ENCODE data around the gene HSD17B13.

The HSD17B13 gene, protein sequence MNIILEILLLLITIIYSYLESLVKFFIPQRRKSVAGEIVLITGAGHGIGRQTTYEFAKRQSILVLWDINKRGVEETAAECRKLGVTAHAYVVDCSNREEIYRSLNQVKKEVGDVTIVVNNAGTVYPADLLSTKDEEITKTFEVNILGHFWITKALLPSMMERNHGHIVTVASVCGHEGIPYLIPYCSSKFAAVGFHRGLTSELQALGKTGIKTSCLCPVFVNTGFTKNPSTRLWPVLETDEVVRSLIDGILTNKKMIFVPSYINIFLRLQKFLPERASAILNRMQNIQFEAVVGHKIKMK

DNA sequence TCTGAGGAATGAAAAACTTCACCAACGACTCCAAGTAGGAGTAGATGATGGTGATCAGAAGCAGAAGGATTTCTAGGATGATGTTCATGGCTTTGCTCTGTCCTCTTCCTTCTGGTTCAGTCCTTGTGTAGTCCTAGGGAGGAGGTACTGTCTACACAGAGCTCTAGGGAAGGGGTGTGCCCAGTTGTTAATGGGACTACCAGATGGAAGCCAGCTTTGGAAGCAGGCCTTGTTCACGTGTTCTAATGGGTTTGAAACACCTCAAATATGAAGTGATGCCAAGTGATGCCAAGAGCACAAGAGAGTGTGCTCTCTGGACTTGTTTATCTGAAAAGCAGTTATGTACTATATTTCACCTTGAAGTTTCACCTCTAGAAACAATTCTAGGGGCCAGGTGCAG, at the start of gene HSD17B13:
TSS of gene HSD17B13 (minus strand) at position 129 of the 400 bp plus-strand sequence. CDS start at position 88, 41 bp downstream.
- TF ChIP-seq POLR2A (IDR thresholded peaks at IDR 0.05; ENCODE audit: low read length) = no peak
- DNase-seq = no peak

DNA sequence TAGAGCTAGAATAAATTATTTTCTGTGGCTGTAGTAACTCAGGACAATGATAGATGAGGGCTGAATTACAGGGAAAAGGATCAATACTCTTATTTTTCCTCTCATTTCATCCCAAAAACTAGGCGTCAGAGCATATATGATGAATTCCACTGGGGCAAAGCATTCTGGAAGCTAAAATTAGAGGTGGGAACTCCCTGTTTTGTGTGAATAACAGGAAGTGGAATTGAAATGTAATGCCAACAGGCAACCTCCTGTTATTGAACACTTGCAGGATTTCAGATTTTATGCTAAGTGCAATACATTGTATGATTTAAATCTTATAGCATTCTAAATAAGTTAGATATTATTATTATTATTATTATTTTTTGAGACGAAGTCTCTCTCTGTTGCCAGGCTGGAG, 47.4 kb upstream of the HSD17B13 start:
- TF ChIP-seq POLR2A (IDR thresholded peaks at IDR 0.05; ENCODE audit: low read length) = no peak
- no peak for TF ChIP-seq GATA1 (IDR thresholded peaks at IDR 0.05; ENCODE audit: low read depth, low read length)
- no peak for DNase-seq

DNA sequence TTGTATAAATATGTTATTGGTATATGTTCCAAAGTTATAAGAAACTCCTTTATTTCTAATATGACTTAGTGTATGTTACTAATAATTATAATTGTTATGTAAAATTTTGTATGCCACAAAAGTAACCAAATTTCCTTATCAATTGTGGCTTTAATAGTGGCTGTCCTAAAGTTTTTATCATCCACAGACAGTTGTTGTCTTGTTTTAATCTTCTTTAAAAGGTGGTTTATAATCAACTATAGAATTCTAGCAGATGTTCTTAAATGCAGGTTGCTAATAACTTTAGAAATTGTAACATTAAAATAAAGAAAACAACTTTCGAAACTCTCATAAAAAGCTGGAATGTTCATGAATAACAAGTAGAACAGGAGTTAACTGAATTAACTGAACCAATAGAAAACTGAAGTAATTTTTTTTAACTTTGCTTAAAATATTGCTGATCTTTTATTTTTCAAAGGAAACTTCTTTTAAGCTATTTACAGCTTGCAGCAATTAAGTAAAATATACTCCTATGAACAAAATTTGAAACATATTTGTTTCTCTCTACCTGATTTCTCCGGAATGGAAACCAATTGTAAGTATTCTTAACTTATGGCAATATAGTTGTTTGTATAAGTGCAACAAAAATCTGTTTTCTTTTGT, 44.0 kb upstream of the HSD17B13 start:
- no peak for TF ChIP-seq POLR2A (IDR thresholded peaks at IDR 0.05; ENCODE audit: low read length)
- no peak for TF ChIP-seq GATA1 (IDR thresholded peaks at IDR 0.05; ENCODE audit: low read depth, low read length)
- peak in 1 of 2 experiments; percentile 49 for DNase-seq

DNA sequence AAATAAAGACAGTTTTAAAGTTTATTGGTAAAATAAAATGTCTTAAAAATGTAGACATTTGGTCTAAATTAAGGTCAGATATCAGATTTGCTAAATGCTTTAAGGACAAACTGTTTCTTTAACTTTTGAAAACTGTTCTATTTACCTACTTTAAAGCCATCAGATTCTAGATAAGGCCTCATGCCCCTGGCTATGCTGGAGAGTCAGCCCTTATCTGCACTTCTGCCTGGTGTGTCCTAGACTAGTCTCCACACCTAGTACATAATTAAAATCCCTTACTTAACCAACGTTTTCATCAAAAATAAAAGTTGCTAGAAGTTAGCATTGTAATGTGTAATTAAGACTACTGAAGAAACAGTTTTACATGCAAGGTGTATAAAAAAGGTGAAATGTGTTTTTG, 42.7 kb upstream of the HSD17B13 start:
- DNase-seq = peak; percentile 8 to 55
- TF ChIP-seq GATA1 (IDR thresholded peaks at IDR 0.05; ENCODE audit: low read depth, low read length) = no peak
- no peak for TF ChIP-seq POLR2A (IDR thresholded peaks at IDR 0.05; ENCODE audit: low read length)

DNA sequence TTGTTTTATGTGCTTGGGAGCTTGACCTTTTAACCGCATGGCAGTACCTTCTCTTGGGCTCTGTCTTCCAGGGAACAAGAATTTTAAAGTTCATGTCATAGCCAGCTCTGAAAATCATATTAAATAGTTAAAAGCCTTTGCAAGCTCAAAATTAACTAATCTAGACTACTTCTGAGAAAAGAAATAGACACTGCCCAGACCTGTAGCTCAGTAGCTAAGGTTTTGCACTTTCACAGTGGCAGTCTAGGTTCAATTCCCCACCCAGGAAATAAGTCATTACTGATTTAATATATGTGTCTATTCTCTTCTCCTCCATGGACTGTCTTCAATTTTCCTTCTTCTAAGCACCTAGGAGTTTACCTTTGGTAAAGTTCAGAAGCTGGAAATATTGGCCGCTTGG, 40.9 kb upstream of the HSD17B13 start:
- TF ChIP-seq POLR2A (IDR thresholded peaks at IDR 0.05; ENCODE audit: low read length) (no peak), GATA1 (IDR thresholded peaks at IDR 0.05; ENCODE audit: low read depth, low read length) (no peak)
- peak; percentile 32 for DNase-seq

DNA sequence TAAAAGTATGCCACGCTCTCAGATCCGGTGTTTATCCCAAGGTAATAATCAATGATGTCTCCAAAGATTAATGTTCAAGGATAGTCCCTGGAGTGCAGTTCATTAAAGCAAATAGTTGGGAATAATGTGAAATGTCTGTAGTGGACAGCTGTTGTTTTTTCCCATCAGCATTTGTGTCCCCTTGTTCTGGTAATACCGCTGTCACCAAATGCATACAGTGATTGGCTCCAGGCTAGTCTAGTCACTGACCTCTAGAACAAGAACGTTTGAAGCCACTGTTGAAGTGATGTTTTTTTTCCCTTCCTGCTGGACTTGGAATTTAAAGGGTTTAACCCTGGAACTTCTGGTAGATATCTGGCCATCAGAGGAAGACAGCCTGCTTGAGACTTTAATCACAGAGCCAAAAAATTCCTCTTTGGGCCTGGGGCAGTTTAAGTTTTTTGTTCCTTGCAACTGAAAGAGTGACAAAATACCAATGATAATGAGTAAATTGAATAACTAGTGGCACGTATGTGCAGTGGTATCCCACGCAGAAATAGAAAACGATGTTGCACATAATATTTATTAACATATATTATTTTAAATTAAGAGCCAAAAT, 37.8 kb upstream of the HSD17B13 start:
- DNase-seq = no peak
- TF ChIP-seq GATA1 (IDR thresholded peaks at IDR 0.05; ENCODE audit: low read depth, low read length) (no peak), POLR2A (IDR thresholded peaks at IDR 0.05; ENCODE audit: low read length) (no peak)

DNA sequence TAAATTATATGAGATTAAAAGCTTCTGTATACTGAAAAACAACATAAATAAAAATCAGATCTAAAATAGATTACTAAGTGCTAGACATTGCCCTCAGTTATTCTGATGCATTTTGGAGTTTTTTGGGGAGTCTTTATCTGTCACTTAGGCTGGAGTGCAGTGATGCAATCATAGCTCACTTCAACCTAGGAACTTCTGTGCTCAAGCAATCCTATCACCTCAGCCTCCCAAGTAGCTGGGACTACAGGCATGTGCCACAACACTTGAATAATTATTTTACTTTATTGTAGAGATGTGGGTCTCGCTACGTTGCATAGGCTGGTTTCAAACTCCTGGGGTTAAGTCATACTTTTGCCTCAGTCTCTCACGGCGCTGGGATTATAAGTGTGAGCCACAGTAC, 36.6 kb upstream of the HSD17B13 start:
- TF ChIP-seq POLR2A (IDR thresholded peaks at IDR 0.05; ENCODE audit: low read length) (no peak), GATA1 (IDR thresholded peaks at IDR 0.05; ENCODE audit: low read depth, low read length) (no peak)
- no peak for DNase-seq

DNA sequence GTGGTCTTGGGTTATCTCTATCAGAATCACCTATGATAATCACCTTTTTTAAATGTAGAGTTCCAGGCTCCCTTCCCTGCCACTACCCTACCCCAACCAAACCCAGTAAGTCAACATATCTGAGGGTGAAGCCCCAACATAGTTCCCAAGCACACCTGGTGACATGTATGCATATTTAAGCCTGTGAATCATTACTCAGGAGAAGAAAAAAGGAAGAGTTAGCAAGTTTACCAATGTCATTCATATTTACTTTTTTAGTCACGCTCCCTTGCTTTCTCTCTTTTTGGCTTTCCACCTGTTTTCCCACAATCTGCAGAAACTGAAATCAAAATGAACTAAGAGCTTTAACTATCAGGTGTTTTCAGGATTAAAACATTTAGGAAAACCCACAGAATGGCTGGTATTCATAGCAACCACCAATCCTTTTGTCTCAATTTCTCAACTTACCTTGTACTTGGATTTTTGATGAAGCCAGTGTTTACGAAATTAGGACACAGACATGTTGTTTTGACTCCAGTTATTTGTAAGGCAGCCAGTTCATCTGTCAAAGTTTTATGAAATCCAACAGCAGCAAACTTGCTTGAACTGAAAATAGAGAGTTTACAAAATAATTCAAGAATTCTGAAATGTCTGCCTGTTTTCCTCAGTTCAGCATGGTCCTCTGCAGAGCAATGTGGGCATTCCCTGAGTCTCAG, 34.3 kb upstream of the HSD17B13 start:
- no peak for DNase-seq
- TF ChIP-seq GATA1 (IDR thresholded peaks at IDR 0.05; ENCODE audit: low read depth, low read length) = no peak
- TF ChIP-seq POLR2A (IDR thresholded peaks at IDR 0.05; ENCODE audit: low read length) = no peak

DNA sequence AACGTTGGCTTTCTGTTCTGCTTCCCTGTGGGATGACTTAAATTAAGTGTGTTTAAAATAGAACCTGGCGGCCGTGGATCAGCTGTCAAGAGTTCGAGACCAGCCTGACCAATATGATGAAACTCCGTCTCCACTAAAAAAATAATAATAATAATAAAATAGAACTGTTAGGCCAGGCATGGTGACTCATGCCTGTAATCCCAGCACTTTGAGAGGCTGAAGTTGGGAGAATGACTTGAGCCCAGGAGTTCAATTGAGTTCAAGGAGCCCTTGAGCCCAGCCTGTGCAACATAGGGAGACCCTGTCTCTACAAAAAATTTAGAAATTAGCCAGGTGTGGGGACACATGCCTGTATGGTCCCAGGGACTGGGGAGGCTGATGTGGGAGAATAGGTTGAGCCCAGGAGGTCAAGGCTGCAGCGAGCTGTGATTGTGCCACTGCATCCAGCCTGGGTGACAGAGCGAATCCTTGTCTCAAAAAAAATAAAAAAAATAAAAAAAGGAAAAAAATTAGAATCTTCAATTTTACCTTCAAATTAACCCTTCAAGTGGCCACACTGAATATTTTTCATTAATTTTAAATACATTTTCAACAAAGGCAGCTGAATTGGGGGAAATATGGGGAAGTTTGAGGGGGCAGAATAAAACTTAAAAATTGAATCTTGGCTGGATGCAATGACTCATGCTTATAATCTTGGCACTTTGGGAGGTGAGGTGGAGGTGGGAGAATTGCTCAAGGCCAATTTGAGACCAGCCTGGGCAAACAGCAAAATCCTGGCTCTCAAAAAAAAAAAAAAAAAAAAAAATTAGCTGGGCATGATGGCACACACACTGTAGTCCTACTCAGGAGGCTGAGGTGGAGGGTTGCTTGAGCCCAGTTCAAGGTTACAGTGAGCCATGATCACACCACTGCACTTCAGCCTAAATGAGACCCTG, 31.8 kb upstream of the HSD17B13 start:
- TF ChIP-seq GATA1 (IDR thresholded peaks at IDR 0.05; ENCODE audit: low read depth, low read length) = no peak
- no peak for TF ChIP-seq POLR2A (IDR thresholded peaks at IDR 0.05; ENCODE audit: low read length)
- DNase-seq = no peak

DNA sequence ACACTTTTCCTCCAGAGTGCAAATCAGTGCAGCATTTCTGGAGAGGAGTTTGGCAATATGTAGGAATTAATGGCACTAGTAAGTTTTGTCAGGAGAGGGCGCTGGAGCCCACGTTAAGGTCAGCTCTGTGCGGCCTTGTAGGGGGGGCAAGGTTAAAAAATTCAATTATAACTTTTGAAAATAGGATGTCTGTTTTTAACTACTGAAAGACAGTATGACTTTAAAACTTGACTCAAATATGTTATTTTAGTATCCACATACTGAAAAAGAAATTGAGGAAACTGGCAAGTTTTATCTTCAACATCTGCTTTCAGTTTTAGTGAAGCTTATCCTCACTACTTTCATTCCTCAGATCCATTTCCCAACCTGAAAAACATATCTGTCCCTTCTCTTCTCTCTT, 30.9 kb upstream of the HSD17B13 start:
- TF ChIP-seq GATA1 (IDR thresholded peaks at IDR 0.05; ENCODE audit: low read depth, low read length) (no peak), POLR2A (IDR thresholded peaks at IDR 0.05; ENCODE audit: low read length) (no peak)
- DNase-seq = peak; percentile 65 to 79

DNA sequence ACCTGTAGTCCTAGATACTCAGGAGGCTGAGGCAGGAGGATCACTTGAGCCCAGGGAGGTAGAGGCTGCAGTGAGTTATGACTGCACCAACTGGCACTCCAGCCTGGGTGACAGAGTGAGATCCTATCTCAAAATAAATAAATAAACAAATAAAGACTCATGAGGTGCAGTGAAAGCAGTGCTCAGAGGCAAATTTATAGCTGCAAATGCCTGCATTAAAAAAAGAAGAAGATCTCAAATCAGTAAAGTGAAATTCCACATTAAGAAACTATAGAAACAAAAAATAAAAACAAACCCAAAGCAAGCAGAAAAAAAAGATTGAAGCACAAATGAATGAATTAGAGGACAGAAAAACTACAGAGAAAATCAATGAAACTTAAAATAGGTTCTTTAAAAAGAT, 22.5 kb upstream of the HSD17B13 start:
- no peak for DNase-seq
- TF ChIP-seq GATA1 (IDR thresholded peaks at IDR 0.05; ENCODE audit: low read depth, low read length) (no peak), POLR2A (IDR thresholded peaks at IDR 0.05; ENCODE audit: low read length) (no peak)

DNA sequence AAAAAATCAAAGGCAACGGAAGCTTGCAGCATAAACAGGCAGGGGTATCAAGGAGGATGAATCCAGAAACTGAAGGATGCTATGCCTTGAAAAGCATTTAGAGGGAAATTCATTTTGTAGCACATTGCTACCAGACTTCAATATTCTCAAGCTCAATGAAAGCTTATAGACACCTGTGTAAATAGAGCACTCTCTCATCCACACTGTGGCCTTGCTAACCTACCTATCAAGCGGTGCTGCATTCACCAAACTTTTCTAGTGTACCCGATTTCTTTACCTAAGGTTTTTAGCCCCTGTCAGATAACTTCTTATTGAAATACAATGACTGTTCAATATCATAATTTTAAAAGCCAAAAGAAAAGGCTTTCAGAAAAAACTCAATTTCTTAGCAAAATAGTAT, 20.2 kb upstream of the HSD17B13 start:
- TF ChIP-seq GATA1 (IDR thresholded peaks at IDR 0.05; ENCODE audit: low read depth, low read length) (no peak), POLR2A (IDR thresholded peaks at IDR 0.05; ENCODE audit: low read length) (no peak)
- DNase-seq = no peak

DNA sequence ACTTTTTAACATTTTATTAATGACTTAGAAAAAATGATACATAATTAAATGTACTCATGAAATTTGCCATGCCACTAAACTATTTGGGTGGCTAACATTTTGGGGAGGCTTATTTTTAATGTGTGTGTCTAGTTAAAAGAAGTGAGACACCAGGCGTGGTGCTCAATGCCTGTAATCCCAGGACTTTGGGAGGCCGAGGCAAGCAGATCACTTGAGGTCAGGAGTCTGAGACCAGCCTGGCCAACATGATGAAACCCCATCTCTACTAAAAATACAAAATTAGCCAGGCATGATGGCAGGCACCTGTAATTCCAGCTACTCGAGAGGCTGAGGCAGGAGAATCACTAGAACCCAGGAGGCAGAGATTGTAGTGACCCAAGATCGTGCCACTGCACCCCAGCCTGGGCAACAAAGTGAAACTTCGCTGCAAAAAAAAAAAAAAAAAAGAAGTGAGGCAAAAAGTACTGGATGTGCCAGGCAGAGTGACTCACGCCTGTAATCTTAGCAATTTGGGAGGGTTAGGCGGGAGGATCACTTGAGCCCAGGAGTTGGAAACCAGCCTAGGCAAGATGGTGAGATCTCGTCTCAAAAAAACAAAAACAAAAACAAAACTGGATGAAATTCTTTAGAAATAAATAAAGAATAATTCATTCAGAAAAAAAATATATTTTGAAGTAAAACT, 19.4 kb upstream of the HSD17B13 start:
- peak; percentile 22 to 65 for DNase-seq

Measured in erythroblast (primary cell).